WTC11 (cell line): ENCODE data around the gene RHOB. TPM values are rescaled to one million over a fixed set of nuclear protein-coding genes. Genes with fewer than 3 reads are reported as not detected.
A peak's percentile ranks its signal among the peaks of the same experiment; 100 is the strongest.

Experiments
- ATAC-seq: fragments of 200-7000 bp; cut with Tn5 transposase; 2 replicates; pipeline ENCODE4 v1.10.0; 2021; ENCODE audit warnings: mild to moderate bottlenecking, moderate library complexity
- CTCF ChIA-PET: fragments of 300-600 bp; sonication (Branson Sonifier 250); formaldehyde crosslinking; loops from one replicate; lab custom pipeline; 2021; ENCODE audit warnings: antibody characterized with exemption; lab: Charles Lee
- POLR2A ChIA-PET: fragments of 350-600 bp; sonication (Branson Sonifier 250); formaldehyde crosslinking; loops from one replicate; lab custom pipeline; 2021; ENCODE audit warnings: antibody characterized with exemption; lab: Charles Lee
- DNase-seq: peaks from one replicate; pipeline ENCODE4 v3.0.0; 2021; ENCODE audit warnings: low spot score
- H3K27ac Mint-ChIP-seq: 2 replicates; pipeline ENCODE4 v1.8.0; 2021; ENCODE audit warnings: mixed read lengths
- H3K27me3 Mint-ChIP-seq: 2 replicates; pipeline ENCODE4 v1.8.0; 2021; ENCODE audit warnings: low read depth, mild to moderate bottlenecking, moderate library complexity, mixed read lengths
- H3K36me3 Mint-ChIP-seq: 2 replicates; pipeline ENCODE4 v1.8.0; 2021; ENCODE audit warnings: mixed read lengths
- H3K4me1 Mint-ChIP-seq: 2 replicates; pipeline ENCODE4 v1.8.0; 2022; ENCODE audit warnings: mixed read lengths
- H3K4me3 Mint-ChIP-seq: 2 replicates; pipeline ENCODE4 v1.8.0; 2021; ENCODE audit warnings: mild to moderate bottlenecking, moderate library complexity, mixed read lengths
- H3K9me3 Mint-ChIP-seq: 2 replicates; pipeline ENCODE4 v1.8.0; 2021; ENCODE audit warnings: mixed read lengths
- CREM ChIP-seq: sonication (generic); formaldehyde crosslinking; IDR thresholded peaks from 2 replicates; pipeline ENCODE4 v1.8.1; 2022; ENCODE audit warnings: mild to moderate bottlenecking, missing genetic modification reagents, moderate library complexity
- ETV6 ChIP-seq: sonication (generic); formaldehyde crosslinking; IDR thresholded peaks from 2 replicates; pipeline ENCODE4 v1.8.1; 2022; ENCODE audit warnings: mild to moderate bottlenecking, missing genetic modification reagents
- FOXJ3 ChIP-seq: sonication (generic); formaldehyde crosslinking; IDR thresholded peaks from 2 replicates; pipeline ENCODE4 v1.9.0; 2021; ENCODE audit warnings: missing genetic modification reagents, mild to moderate bottlenecking, borderline replicate concordance
- GABPB1 ChIP-seq: sonication (generic); formaldehyde crosslinking; IDR thresholded peaks from 2 replicates; pipeline ENCODE4 v1.8.1; 2023; ENCODE audit warnings: mild to moderate bottlenecking, missing genetic modification reagents
- GRHL2 ChIP-seq: fragments of 250-450 bp; sonication (Bioruptor Pico); IDR thresholded peaks from 2 replicates; pipeline ENCODE4 v1.8.0; 2022; ENCODE audit warnings: mild to moderate bottlenecking, moderate library complexity; ENCODE audit not compliant: insufficient replicate concordance, severe bottlenecking
- JAZF1 ChIP-seq: fragments of 250-450 bp; sonication (Bioruptor Pico); IDR thresholded peaks from 2 replicates; pipeline ENCODE4 v1.9.0; 2021; ENCODE audit warnings: moderate library complexity, mild to moderate bottlenecking, inconsistent platforms
- MLX ChIP-seq: sonication (generic); formaldehyde crosslinking; IDR thresholded peaks from 2 replicates; pipeline ENCODE4 v1.8.1; 2023; ENCODE audit warnings: mild to moderate bottlenecking, missing genetic modification reagents, moderate library complexity
- SP1 ChIP-seq: sonication (generic); formaldehyde crosslinking; conservative IDR thresholded peaks from 2 replicates; pipeline ENCODE4 v1.8.1; 2022; ENCODE audit warnings: missing genetic modification reagents
- TCF7 ChIP-seq: sonication (generic); formaldehyde crosslinking; IDR thresholded peaks from 2 replicates; pipeline ENCODE4 v1.8.0; 2022; ENCODE audit warnings: mild to moderate bottlenecking, low read depth, missing genetic modification reagents, moderate library complexity
- ZNF281 ChIP-seq: sonication (generic); formaldehyde crosslinking; IDR thresholded peaks from 2 replicates; pipeline ENCODE4 v1.8.0; 2023; ENCODE audit warnings: mild to moderate bottlenecking, missing genetic modification reagents
- ZNF425 ChIP-seq: fragments of 250-450 bp; sonication (Bioruptor Pico); conservative IDR thresholded peaks from 2 replicates; pipeline ENCODE4 v1.9.0; 2021; ENCODE audit warnings: mild to moderate bottlenecking
- ZNF512 ChIP-seq: sonication (generic); formaldehyde crosslinking; IDR thresholded peaks from 2 replicates; pipeline ENCODE4 v1.8.1; 2022; ENCODE audit warnings: missing genetic modification reagents, borderline replicate concordance
- ZNF532 ChIP-seq: fragments of 250-450 bp; sonication (Bioruptor Pico); IDR thresholded peaks from 2 replicates; pipeline ENCODE4 v1.9.0; 2021; ENCODE audit warnings: mild to moderate bottlenecking, borderline replicate concordance
- total RNA-seq: library from RNA; stranded (reverse); gene quantifications from 3 replicates; pipeline ENCODE4 v1.2.3, GENCODE V29; 2021

RHOB gene
- total RNA-seq, 1 experiment from 2014 or later = 20.4 TPM

- TF ChIP-seq CREM (CRISPR knock-in tag) (no peak), JAZF1 (CRISPR knock-in tag) (no peak), FOXJ3 (CRISPR knock-in tag) (no peak), ZNF425 (CRISPR knock-in tag) (no peak), GRHL2 (CRISPR knock-in tag) (no peak), MLX (CRISPR knock-in tag) (no peak), ETV6 (CRISPR knock-in tag) (no peak)
Measured at GRCh38 chr2:20418519-20418918, 28.4 kb upstream of the RHOB start (continued).

- Mint-ChIP-seq H3K27ac (no peak overlapping the region), H3K4me1 (peaks cover 9% of the 10 kb centered on the region; the same call in 1 of the 2 replicates), H3K36me3 (no peaks in the 10 kb centered on the region), H3K27me3 (no peaks in the 10 kb centered on the region), H3K9me3 (no peaks in the 10 kb centered on the region), H3K4me3 (no peak overlapping the region)
- DNase-seq (no peak), ATAC-seq (peak; percentile 29)
- ChIA-PET POLR2A (interaction anchor here (2.1 kb wide), 1 partner anchor 28 kb away, joined by 12 read pairs; the partner anchor contains the start of gene RHOB), CTCF (interaction anchor here (0.6 to 7.0 kb wide), 10 partner anchors 8 to 248 kb away, joined by 3 to 99 read pairs (median 4); partner anchors contain the start of gene HS1BP3)
- TF ChIP-seq ZNF532 (CRISPR knock-in tag) (no peak), GABPB1 (0 out of 2 replicates have a peak, but pooled peaks have one; percentile 5)
Measured at GRCh38 chr2:20419007-20419576, 27.8 kb upstream of the RHOB start.

GRCh38 chr2:20419752-20420151, 27.1 kb upstream of the RHOB start:
- TF ChIP-seq ZNF281 (no peak), ZNF512 (CRISPR knock-in tag) (no peak), TCF7 (CRISPR knock-in tag) (no peak), SP1 (CRISPR knock-in tag) (no peak)
- CTCF ChIA-PET = interaction anchor here (0.6 to 7.0 kb wide), 7 partner anchors 9 to 247 kb away, joined by 3 to 99 read pairs (median 3); partner anchors contain the start of gene RHOB
- no peak for DNase-seq
- Mint-ChIP-seq H3K9me3 (no peaks in the 10 kb centered on the region), H3K4me3 (no peak overlapping the region), H3K4me1 (peaks cover 10% of the 10 kb centered on the region), H3K27ac (peak overlapping the region; percentile 25; the same call in 1 of the 2 replicates), H3K27me3 (no peaks in the 10 kb centered on the region), H3K36me3 (no peaks in the 10 kb centered on the region)
- ATAC-seq = no peak
- POLR2A ChIA-PET = interaction anchor here (2.1 kb wide), 1 partner anchor 27 kb away, joined by 12 read pairs; the partner anchor contains the start of gene RHOB
